Measurements from ENCODE around the gene SIGLEC10. TPM values are rescaled to one million over a fixed set of nuclear protein-coding genes. Genes with fewer than 3 reads are reported as not detected.
"Not testable (repeated sequence)": the region's sequence is repeated elsewhere in the genome, so short reads cannot be mapped to it uniquely, and the experiment has no call there.

The SIGLEC10 gene
- total RNA-seq, result 12.6 TPM
- long read RNA-seq, partial matches to known transcripts, result 7 of 16 reads
- long read RNA-seq, other reads (novel, unspliced or antisense), result 3 of 16 reads

- Histone ChIP-seq H3K27me3 (peaks cover 14% of the 10 kb centered on the region), H3K4me1 (no peaks in the 10 kb centered on the region), H3K9me3 (no peaks in the 10 kb centered on the region), H3K27ac (peak within 1 kb of the TSS; percentile 30), H3K36me3 (no peaks in the 10 kb centered on the region), H3K4me3 (no peak within 1 kb of the TSS)
- DNase-seq (peak; percentile 80), ATAC-seq (peak; percentile 78)
- TF ChIP-seq CTCF (IDR thresholded peaks at IDR 0.05), result no peak
- intact Hi-C loops (cut with DNase I), result no loop called here
These were observed at the start of gene SIGLEC10 for GRCh38 chr19:51417107-51417809. Gene SIGLEC10 (minus strand): TSS chr19:51417642. CDS start chr19:51417581, 61 bp downstream.

GRCh38 chr19:51466723-51467122, 49.3 kb upstream of the SIGLEC10 start:
- no peak for DNase-seq
- intact Hi-C loops (cut with DNase I), result no loop called here
- no peak overlapping the region for H3K4me3 ChIP-seq
- no peaks in the 10 kb centered on the region for H3K9me3 ChIP-seq
- H3K4me1 ChIP-seq, result no peaks in the 10 kb centered on the region
- TF ChIP-seq CTCF (IDR thresholded peaks at IDR 0.05), result no peak
- peaks cover 27% of the 10 kb centered on the region for H3K27me3 ChIP-seq
- no peak for ATAC-seq
- no peak overlapping the region for H3K27ac ChIP-seq
- H3K36me3 ChIP-seq, result no peaks in the 10 kb centered on the region

GRCh38 chr19:51463976-51464581, 46.6 kb upstream of the SIGLEC10 start:
- H3K27me3 ChIP-seq, result peaks cover 24% of the 10 kb centered on the region
- H3K27ac ChIP-seq; H3K9me3 ChIP-seq; DNase-seq; H3K4me1 ChIP-seq; H3K4me3 ChIP-seq; H3K36me3 ChIP-seq; intact Hi-C loops (cut with DNase I): not testable (repeated sequence)
- ATAC-seq, result peak; percentile 42

- Histone ChIP-seq H3K4me1 (no peaks in the 10 kb centered on the region), H3K27me3 (peaks cover 24% of the 10 kb centered on the region), H3K36me3 (no peaks in the 10 kb centered on the region), H3K27ac (no peak overlapping the region), H3K4me3 (no peak overlapping the region), H3K9me3 (no peaks in the 10 kb centered on the region)
- intact Hi-C loops (cut with DNase I), result no loop called here
- ATAC-seq, result no peak
- DNase-seq, result no peak
- TF ChIP-seq CTCF (IDR thresholded peaks at IDR 0.05), result no peak
These were observed 45.2 kb upstream of the SIGLEC10 start for GRCh38 chr19:51462681-51463080.

- no peak for TF ChIP-seq CTCF (IDR thresholded peaks at IDR 0.05)
- ATAC-seq, result no peak
- H3K4me1 ChIP-seq, result no peaks in the 10 kb centered on the region
- no peak for DNase-seq
- no peak overlapping the region for H3K27ac ChIP-seq
- H3K36me3 ChIP-seq, result no peaks in the 10 kb centered on the region
- intact Hi-C loops (cut with DNase I), result no loop called here
- no peaks in the 10 kb centered on the region for H3K9me3 ChIP-seq
- no peak overlapping the region for H3K4me3 ChIP-seq
- peaks cover 24% of the 10 kb centered on the region for H3K27me3 ChIP-seq
These were observed 44.8 kb upstream of the SIGLEC10 start for GRCh38 chr19:51462276-51462675.

- DNase-seq (no peak), ATAC-seq (peak; percentile 45)
- no peaks in the 10 kb centered on the region for H3K9me3 ChIP-seq
- peaks cover 24% of the 10 kb centered on the region for H3K27me3 ChIP-seq
- no peak overlapping the region for H3K4me3 ChIP-seq
- H3K27ac ChIP-seq, result no peak overlapping the region
- no peaks in the 10 kb centered on the region for H3K4me1 ChIP-seq
- no peaks in the 10 kb centered on the region for H3K36me3 ChIP-seq
- intact Hi-C loops (cut with DNase I), result no loop called here
- TF ChIP-seq CTCF (IDR thresholded peaks at IDR 0.05), result no peak
These were observed 44.3 kb upstream of the SIGLEC10 start for GRCh38 chr19:51461723-51462161.
